Keratinocyte (primary cell): Measurements from ENCODE around the gene RETREG2.

Source experiments
- CTCF ChIP-seq, 3 experiments: IDR thresholded peaks in 1 of 3; conservative IDR thresholded peaks in 1 of 3; optimal IDR thresholded peaks in 1 of 3; 2 replicates in 2 of 3; 3 replicates in 1 of 3; pipeline versions ENCODE3 to v1.5.1; 2011; ENCODE audit warnings: low read length in 3 of 3, mild to moderate bottlenecking in 3 of 3, moderate library complexity in 2 of 3, control low read depth in 1 of 3, inconsistent platforms in 1 of 3; ENCODE audit not compliant: insufficient read depth in 2 of 3; ENCODE audit errors: extremely low read depth in 1 of 3
- EZH2 ChIP-seq: IDR thresholded peaks from one replicate; pipeline ENCODE4 v1.6.1; 2012; ENCODE audit warnings: inconsistent platforms, mild to moderate bottlenecking, low read length, moderate library complexity

DNA sequence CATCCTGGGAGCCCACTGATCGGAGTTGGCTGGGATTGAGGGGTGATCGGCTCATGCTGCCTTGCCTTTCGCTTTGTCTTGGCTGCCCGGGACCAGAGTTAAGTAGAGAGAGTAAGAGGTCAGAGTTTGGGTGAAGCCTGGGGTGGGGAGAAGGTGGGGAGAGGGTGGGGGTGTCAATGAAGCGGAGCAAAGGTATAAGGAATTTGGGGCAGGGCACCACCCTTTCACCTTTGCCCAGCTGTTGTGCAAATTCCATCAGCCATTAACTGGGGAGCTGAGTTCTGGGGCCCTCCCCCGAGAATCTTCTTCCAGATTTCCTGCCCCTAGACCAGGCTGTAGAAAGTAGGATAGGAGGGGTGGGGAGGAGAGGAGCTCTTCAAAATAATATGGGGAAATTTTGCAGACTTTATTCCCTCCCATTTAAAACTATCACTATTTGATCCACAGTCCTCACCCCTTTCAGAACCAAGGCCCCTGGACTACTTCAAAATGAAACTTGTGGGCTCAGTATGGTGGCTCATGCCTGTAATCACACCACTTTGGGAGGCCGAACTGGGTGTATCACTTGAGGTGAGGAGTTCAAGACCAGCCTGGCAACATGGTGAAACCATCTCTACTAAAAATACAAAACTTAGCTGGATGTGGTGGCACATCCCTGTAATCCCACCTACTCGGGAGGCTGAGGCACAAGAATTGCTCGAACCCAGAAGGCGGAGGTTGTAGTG is 8.0 kb upstream of the RETREG2 start, which contains the start of gene SLC23A3:
- TF ChIP-seq CTCF (optimal IDR thresholded peaks at IDR 0.05 in 1 of 3, IDR thresholded peaks at IDR 0.05 in 1 of 3, conservative IDR thresholded peaks at IDR 0.05 in 1 of 3; ENCODE audit: extremely low read depth in 1 of 3, insufficient read depth in 2 of 3, low read length in 3 of 3) = no peak
- no peak for TF ChIP-seq EZH2
